Measurements from ENCODE around the gene INPP5D. TPM values are rescaled to one million over a fixed set of nuclear protein-coding genes. Genes with fewer than 3 reads are reported as not detected.

Gene INPP5D
- total RNA-seq, 1 donor from 2014 or later = 4.9 TPM

DNA sequence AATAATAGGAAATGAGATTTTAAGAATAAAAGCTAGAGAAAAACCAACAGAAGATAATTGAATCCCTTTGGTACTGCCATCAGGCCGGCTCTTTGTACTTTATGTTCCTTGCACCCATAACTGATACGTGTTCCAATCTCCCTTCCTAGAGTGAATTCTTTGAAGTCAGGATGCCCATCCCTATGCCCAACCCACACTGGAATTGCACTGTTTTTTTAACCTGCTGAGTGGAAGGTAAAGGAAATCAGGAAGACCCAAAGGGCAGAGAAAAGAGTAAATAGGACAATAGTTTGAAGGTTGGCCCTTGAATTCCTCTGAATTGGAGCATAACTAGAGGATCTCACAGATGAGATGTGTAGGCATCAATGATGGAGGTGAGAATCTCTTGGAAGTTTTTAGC is 187.0 kb downstream of the INPP5D start:
- no peaks in the 10 kb centered on the region for H3K36me3 ChIP-seq
- no peaks in the 10 kb centered on the region for H3K27me3 ChIP-seq (ENCODE audit: low read depth)
- H3K4me1 ChIP-seq = peaks cover 6% of the 10 kb centered on the region
- DNase-seq = no peak
- TF ChIP-seq, protein P1, sequence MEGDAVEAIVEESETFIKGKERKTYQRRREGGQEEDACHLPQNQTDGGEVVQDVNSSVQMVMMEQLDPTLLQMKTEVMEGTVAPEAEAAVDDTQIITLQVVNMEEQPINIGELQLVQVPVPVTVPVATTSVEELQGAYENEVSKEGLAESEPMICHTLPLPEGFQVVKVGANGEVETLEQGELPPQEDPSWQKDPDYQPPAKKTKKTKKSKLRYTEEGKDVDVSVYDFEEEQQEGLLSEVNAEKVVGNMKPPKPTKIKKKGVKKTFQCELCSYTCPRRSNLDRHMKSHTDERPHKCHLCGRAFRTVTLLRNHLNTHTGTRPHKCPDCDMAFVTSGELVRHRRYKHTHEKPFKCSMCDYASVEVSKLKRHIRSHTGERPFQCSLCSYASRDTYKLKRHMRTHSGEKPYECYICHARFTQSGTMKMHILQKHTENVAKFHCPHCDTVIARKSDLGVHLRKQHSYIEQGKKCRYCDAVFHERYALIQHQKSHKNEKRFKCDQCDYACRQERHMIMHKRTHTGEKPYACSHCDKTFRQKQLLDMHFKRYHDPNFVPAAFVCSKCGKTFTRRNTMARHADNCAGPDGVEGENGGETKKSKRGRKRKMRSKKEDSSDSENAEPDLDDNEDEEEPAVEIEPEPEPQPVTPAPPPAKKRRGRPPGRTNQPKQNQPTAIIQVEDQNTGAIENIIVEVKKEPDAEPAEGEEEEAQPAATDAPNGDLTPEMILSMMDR (IDR thresholded peaks at IDR 0.05; ENCODE audit: borderline replicate concordance) = no peak
- H3K4me3 ChIP-seq = no peak overlapping the region
- H3K27ac ChIP-seq (replicated peaks) = no peak overlapping the region
- no peaks in the 10 kb centered on the region for H3K9me3 ChIP-seq (replicated peaks)
- intact Hi-C loops (cut with micrococcal nuclease) = no loop called here

DNA sequence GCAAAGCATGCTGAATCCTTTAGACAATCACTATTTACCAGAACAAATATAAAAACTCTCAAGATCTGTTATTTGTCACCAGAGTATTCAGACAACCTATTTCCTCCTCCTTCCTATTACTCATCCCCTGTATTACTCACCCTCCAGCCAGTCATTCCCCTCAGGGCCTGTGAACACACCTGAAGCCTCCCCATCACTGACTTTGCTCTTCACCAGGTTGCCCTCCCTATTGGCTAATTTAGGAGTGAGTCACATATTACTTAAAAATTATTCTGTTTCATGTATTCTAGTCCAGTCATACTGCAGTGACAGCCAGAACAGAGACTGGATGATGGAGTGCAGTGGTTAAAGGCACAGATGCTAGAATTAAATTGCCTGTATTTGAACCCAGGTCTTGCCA is 187.6 kb downstream of the INPP5D start:
- Histone ChIP-seq H3K27ac (replicated peaks) (no peak overlapping the region), H3K9me3 (replicated peaks) (no peaks in the 10 kb centered on the region), H3K36me3 (no peaks in the 10 kb centered on the region), H3K27me3 (ENCODE audit: low read depth) (no peaks in the 10 kb centered on the region), H3K4me1 (peaks cover 12% of the 10 kb centered on the region), H3K4me3 (no peak overlapping the region)
- TF ChIP-seq, protein P1 (IDR thresholded peaks at IDR 0.05; ENCODE audit: borderline replicate concordance) = no peak
- intact Hi-C loops (cut with micrococcal nuclease) = no loop called here
- DNase-seq = no peak

DNA sequence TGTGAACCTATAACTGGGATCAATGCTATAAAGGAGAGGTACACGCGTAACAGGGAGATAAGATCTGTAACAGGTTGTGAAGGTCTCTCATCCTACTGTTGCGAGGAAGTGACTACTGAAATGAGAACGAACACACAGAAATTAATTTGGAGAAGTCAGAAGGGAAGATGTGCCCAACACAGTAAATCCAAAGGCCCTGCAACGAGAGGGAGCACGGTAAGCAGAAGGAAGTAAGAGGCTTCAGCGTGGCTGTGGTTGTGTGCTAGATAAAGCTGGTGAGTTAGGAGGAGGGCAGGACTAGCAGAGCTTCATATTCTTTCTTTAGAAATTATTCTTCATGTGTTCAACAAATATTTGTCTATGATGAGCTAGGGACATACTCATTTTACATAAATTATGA is 188.9 kb downstream of the INPP5D start:
- intact Hi-C loops (cut with micrococcal nuclease) = no loop called here
- Histone ChIP-seq H3K4me1 (peaks cover 25% of the 10 kb centered on the region), H3K27ac (replicated peaks) (no peak overlapping the region), H3K27me3 (ENCODE audit: low read depth) (no peaks in the 10 kb centered on the region), H3K9me3 (replicated peaks) (no peaks in the 10 kb centered on the region), H3K36me3 (peaks cover 5% of the 10 kb centered on the region), H3K4me3 (no peak overlapping the region)
- no peak for DNase-seq
- TF ChIP-seq, protein P1 (IDR thresholded peaks at IDR 0.05; ENCODE audit: borderline replicate concordance) = no peak

DNA sequence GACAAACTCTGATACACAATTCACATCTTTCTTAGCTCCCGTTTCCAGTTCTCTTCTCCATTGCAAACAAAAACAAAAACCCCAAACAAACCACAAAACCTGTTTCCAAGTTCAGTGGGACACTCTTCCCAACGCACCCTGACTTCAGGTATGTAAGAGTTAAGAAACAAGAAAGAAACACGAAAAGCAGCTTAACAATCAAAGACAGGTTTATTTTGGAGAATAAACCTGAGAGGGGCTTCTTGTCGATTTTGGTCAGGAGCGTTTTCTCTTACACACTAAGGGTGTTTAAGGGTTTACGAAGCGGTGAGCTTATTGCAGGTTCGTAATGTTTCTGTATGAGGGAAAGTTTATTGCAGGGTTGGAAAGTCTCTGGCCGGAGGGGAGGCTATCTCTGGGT is 190.4 kb downstream of the INPP5D start:
- intact Hi-C loops (cut with micrococcal nuclease) = loop anchor here (5.0 kb wide), 1 partner anchor 398 kb away; no protein-coding TSS in a partner anchor
- peak overlapping the region; percentile 91 for H3K27ac ChIP-seq (replicated peaks)
- H3K4me1 ChIP-seq = peaks cover 34% of the 10 kb centered on the region

DNA sequence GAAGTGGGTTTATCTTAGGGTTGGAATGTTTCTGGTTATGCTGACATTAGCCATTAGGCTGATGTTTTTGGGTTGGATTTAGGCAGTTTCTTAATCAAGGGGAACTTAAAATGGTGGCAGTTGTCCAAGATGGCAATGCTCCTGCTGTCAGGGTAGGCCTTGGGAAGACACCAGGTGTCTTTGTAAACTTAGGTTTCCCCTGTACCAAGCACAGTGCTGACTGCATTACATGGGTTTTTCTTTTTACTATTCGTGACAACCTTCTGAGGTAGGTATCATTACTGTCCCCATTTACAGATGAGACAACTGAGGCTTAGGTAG is 190.8 kb downstream of the INPP5D start:
- intact Hi-C loops (cut with micrococcal nuclease) = loop anchor here (5.0 kb wide), 1 partner anchor 399 kb away; no protein-coding TSS in a partner anchor
- H3K4me1 ChIP-seq = peaks cover 34% of the 10 kb centered on the region
- no peaks in the 10 kb centered on the region for H3K27me3 ChIP-seq (ENCODE audit: low read depth)
- no peak for DNase-seq
- H3K36me3 ChIP-seq = peaks cover 8% of the 10 kb centered on the region
- H3K27ac ChIP-seq (replicated peaks) = peak overlapping the region; percentile 91
- no peaks in the 10 kb centered on the region for H3K9me3 ChIP-seq (replicated peaks)
- TF ChIP-seq, protein P1 (IDR thresholded peaks at IDR 0.05; ENCODE audit: borderline replicate concordance) = no peak
- H3K4me3 ChIP-seq = peak overlapping the region; percentile 99

More for the DNA sequence above, 190.4 kb downstream of the INPP5D start:
- H3K9me3 ChIP-seq (replicated peaks) = no peaks in the 10 kb centered on the region
- peaks cover 5% of the 10 kb centered on the region for H3K36me3 ChIP-seq
- no peaks in the 10 kb centered on the region for H3K27me3 ChIP-seq (ENCODE audit: low read depth)
- TF ChIP-seq, protein P1 (IDR thresholded peaks at IDR 0.05; ENCODE audit: borderline replicate concordance) = no peak
- no peak for DNase-seq
- no peak overlapping the region for H3K4me3 ChIP-seq
